ENCODE measurements around the gene NR3C2.
"Not testable (repeated sequence)": the region's sequence is repeated elsewhere in the genome, so short reads cannot be mapped to it uniquely, and the experiment has no call there.

NR3C2 gene

DNA sequence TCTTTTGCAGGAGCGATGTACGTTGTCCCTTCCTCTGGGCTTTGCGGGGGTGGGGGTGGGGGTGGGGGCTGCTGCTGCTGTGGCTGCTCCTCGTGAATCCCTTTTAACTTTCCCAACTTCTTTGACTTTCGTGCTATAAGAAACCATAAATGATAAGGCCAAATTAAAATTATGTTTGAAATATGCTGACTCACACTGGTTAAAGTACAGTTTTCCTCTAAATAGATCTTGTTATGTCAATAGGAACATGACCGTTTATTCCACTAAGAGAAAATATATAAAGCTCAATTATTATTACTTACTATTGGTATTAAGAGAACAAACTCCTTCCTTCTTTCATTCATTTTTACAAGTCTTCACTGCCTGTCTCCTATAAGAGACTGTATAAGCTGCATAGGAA is 287.4 kb downstream of the NR3C2 start:
- no peak for DNase-seq

DNA sequence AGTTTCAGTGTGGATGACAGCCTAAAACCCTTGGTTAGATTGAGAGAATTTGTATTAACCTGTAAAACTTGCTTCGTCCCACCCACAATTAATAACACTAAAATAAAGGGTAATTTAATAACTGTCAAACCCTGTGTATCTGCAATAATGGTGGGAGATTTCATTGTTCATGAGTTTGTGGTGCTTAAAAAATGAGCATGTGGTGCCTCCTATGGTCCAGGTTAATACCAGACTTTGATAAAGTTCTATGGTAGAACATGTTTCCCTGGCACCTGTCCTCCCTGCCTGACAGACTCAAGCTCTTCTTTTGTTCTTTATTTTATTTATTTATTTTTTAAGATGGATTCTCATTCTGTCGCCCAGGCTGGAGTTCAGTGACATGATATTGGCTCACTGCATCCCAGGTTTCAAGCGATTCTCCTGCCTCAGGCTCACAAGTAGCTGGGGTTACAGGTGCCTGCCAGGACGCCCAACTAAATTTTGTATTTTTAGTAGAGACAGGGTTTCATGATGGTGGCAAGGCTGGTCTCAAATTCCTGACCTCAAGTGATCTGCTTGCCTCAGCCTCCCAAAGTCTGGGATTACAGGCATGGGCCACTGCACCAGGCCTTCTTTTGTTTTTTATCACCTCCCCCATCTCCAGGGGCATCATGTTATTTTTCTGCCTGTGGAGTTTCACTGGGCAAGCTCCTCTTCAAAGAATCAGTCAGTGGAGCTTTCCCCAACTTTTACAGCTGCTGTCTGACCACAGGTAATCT is 289.2 kb downstream of the NR3C2 start:
- no peak for DNase-seq

DNA sequence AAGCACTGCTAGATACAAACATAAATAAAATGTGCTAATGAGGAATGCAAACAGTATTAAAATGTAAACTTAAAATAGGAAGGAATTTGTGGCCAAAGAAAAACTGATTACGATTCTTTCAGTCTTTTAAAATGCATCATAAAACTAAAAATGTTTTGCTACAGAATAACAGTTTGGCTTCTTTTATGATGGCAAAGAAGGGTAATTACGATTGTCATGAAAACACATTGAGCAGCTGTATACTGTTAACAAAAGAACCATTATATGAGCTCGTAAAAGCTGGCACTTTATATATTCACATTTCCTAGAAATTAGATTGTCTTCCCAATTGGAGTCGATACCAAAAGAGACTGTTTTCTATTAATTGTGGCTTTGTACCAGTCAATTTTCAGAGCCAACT is 290.4 kb downstream of the NR3C2 start:
- DNase-seq: no peak

DNA sequence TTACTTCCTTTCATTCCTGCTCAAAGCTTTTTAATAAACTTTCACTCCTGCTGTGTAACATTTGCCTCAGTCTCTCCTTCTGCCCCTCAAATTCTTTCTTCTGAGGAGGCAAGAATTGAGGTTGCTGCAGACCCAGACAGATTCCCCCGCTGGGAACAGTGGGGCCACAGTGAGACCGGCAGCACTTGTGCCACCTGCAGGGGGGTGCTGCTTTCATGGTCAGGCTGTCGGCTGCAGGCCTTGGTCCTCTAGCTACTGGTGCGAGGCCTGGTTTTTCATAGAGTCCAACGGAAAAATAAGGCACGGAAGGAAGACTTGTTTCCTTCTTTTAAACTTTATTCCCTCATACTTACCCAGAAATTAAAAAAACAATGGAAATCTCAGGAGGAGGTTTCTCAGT is 296.7 kb downstream of the NR3C2 start:
- no peak for DNase-seq

DNA sequence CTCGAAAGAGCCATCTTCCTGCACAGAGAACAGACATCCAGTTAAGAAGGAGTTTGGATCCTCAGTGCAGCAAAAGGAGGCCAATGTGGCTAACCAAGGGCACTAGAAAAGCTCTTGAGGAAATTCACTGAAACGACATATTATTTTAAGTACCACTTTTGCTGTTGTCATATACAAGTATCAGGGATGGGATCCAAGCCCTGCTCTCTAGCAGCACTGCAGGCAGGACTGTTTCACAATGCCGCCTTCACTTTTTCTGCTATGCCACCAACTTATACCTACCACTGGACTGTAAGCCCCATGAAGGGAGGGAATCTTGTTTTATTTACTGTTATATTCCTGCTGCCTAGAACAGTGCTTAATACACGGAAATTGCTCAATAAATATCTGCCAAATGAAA is 299.0 kb downstream of the NR3C2 start:
- no peak for DNase-seq

DNA sequence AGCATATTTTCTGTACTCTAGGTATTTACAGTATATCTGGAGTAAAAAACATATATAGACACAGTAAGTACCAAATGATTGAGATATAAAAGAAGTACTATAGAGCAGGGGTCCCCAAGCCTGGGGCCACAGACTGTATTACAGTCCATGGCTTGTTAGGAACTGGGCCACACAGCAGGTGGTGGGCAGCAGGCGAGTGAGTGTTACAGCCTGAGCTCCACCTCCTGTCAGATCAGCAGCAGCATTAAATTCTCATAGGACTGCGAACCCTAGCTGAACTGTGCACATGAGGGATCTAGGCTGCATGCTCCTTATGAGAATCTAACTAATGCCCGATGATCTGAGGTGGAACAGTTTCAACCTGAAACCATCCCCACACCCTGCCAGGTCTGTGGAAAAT is 300.7 kb downstream of the NR3C2 start:
- DNase-seq: no peak

DNA sequence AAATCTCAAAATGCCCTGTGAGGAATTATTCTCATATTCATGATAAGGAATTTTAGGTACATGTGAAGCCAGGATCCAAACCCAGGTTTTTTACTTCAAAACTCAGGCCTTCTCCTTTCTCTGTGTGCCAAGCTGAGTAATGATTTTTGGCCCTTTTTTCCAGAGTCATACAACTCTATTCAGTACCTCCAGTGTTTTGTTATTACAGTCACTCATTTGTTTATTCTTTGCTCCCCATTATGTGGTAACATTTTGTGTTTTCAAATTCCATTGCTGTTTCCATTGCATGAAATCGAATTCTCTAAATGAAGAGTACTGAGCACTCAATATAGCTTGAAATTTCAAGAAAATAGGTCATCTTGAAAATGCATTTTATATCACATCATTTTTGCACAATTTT is 315.4 kb downstream of the NR3C2 start:
- DNase-seq: no peak

DNA sequence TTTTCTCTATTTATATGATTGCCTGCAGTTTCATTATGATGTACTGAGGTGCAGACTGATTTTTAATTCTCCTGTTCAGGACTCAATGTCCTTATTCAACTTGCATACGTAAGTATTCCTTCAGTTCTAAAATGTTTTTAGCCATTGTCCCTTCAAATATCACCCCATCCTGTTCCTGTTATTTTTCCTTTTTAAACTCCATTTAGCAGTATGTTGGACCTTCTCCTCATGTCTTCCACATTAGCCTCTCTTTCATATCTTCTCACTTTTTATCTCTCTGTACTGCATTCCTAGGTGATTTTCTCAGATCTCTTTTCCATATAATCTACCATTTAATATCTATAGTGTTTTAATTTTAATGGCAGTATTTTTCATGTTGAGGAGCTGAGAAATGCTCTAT is 317.7 kb downstream of the NR3C2 start:
- DNase-seq: no peak

DNA sequence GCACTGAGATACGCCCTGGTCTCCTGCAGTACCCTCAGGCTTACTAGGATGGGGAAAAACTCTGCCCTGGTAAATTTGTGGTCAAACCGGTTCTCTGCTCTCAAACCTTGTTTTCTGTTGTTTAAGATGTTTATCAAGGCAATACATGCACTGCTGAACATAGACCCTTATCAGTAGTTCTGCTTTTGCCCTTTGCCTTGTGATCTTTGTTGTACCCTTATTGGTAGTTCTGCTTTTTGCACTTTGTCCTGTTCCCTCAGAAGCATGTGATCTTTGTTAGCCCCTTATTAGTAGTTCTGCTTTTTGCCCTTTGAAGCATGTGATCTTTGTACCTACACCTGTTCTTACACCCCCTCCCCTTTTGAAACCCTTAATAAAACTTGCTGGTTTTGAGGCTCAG is 319.1 kb downstream of the NR3C2 start:
- not testable (repeated sequence) for DNase-seq

DNA sequence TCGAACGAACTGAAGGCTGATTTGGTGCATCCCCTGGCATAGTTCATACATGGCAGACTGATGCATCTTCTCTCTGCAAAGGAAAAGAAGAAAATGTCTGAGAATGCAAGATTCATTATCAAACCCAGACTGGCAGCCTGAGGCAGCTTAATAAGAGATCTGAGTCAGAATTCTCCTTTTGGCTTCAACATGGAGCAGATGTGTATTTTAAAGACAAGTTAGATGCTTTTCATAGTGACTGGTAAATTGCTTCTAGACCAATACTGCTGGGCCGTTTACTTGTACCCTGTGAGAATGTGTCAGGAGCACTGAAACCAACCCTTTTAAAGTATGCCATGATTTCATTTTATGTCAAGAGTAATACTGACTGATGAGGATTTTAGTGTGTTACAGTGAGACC is 322.0 kb downstream of the NR3C2 start:
- DNase-seq: no peak

DNA sequence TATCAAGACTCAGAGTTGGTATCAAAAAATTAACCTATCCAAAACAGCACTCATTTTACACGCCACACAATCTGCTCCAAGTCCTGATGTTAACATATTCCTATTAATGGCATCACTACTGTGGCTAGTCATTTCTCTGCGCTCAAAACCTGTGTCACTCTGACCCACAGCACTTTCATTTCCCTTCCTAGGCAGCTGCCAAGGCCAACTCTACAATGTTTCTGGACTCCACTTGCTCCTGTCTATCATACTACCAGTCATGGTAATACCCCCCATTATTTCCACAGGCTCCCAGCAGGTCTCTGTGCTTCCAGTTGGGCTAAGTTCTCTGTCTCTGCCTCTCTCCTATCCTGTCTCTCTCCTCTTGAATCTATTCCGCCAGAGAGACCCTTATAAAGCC is 323.6 kb downstream of the NR3C2 start:
- DNase-seq: no peak

DNA sequence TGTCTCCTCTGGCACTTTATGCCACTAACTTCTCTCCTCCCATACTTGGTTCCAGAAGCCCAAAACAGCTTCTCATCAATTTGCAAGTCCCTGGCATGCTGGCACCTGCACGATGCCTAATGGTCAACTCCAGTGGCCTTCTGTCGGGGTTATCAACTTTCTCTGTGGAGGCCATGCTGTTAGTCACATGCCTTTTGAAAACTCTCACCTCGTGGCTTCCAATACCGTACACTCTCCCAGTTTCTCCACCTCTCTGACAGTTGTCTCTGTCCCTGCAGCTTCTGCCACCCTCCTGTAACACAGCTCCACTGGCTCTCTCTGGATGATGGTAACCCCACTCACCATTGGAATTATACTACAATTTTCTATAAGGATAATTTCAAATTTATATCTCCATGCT is 324.0 kb downstream of the NR3C2 start:
- no peak for DNase-seq

DNA sequence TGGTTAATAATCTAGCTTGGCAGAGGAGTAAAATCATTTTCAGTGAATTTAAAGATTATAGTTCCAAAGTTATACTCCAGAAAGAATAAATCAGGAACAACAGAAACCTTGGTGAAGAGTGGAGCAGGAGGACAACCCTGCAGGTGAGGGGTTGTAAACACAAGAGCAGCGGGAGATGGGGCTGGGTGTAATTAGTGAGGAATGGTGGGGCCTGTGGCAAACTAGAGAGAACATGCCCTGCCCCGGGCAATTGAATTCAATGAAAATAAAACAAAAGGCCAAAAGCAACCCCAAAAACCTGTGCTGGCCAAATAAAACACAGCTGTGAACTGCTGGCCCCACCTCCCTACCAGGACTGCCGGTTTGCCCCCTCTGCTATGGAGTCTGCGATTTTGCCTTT is 325.2 kb downstream of the NR3C2 start:
- no peak for DNase-seq

DNA sequence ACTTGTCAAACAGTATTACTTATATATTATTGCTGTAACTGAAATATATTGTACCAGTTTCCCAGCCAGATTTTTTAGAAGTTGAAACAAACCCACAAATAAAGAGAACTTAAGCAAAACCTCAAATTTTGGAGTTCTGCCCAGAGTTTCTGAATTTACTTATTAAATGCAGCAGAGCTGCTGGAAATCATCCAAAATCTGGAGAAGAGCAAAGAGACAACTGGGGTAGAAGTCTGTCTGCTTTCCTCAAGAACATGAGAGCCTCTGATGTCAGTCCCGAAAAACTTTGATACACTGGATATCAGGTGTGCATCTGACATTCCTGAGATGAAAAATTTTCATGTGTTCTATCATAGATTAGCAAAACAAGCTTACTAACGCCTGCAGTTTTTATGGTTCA is 325.9 kb downstream of the NR3C2 start:
- no peak for DNase-seq

DNA sequence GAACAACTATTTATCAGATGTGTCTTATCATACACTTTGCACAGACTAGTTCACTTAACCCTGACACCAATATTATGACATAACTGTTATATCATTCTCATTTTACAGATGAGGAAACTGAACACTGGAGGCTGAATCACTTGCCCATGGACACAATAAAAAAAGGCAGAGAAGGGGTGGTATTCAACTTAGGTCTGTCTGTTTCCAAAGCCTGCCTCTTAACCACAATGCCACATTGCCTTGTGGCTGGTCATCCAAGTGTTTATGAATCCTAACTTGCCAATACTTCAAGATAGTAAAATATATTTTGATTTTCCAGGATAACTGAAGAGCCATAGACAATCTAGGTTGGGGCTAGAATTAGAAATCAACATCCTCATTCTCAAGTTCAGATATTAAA is 327.8 kb downstream of the NR3C2 start:
- DNase-seq: no peak

DNA sequence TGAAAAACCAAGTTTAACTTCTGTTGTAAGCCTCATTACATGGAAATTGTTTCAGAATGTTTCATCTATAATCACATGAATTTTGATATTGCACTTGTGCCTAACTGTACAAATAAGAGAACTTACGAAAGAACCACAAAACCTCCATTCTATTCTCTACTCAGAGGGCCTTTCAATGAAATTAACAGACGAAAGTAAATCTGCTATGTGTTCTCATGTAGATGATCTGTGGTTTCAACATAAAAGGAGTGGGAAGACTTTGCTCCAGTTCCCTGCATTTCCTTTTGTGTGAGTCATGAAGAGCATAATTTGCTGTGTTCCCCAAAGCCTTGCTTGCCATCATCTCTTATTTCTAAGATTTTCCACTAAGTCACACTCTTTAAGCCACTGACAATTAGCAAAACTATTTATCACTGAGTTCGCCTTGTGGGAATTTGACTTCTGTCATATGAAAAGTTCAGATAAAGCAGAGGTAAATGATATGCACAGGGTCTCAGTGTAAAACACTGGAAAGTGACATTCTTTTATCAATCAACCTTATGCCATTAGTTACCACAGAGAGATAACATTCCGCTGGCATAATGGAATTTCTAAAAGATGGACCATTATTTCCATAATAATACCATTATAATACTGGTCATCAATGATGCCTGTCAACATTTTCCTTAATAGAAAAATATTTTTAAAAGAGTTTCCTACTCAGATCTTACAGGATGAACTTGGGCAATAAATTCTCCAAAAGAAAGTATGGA is 329.8 kb downstream of the NR3C2 start:
- no peak for DNase-seq

DNA sequence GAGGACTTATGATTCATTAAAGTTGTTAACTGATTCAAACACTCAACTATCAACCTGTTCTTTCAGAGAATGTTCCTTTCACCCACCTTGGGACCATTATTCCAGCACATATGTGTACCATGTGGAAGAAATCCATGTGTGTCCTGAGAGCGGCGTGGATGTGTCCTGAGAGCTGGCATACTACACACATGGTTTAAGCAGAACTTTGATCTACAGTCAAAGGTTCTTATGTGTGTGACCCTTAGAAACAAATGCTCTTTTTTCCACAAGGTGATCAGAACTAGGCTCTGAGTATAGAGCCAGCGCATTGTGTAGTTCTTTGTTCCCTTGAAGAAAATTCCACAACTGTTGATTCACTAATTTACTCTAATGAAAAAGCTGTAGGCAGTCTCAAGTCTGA is 332.0 kb downstream of the NR3C2 start:
- DNase-seq: no peak

DNA sequence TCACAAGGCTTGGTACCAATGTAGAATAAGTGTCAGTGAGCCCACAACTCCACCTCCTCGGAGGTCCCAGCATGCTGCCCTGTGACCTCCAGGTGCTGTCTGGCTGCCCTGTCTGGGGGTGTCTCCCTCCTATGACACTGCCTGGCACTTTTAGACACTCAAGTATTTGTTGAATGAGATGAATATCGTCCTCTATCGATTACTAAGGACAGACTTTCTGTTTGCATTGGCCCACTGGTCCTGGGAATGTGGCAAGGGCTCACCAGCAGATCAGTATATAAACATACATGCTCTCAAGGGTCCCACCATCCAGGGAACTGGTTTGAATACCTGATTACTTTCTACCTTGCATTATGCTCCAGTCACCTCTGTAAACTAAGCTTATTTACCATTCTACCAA is 333.0 kb downstream of the NR3C2 start:
- no peak for DNase-seq

DNA sequence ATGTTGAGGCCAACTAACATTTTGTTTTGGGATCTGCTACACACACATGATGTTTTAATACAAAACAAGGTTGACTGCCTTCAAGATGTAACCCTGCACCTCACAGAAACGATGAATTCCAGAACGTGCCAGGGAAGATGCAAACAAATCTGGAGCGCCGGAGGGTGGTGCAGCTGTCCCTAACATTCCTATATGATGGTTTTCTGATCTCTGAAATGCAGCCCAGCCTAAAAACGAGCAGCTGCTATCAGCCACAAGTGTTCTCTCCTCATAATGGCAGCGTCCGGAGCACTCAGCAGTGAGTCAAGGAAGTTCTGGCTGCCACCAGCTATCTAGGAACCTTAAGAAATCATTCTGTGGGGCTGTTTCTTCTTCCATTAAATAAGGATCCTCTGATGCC is 333.4 kb downstream of the NR3C2 start:
- no peak for DNase-seq

DNA sequence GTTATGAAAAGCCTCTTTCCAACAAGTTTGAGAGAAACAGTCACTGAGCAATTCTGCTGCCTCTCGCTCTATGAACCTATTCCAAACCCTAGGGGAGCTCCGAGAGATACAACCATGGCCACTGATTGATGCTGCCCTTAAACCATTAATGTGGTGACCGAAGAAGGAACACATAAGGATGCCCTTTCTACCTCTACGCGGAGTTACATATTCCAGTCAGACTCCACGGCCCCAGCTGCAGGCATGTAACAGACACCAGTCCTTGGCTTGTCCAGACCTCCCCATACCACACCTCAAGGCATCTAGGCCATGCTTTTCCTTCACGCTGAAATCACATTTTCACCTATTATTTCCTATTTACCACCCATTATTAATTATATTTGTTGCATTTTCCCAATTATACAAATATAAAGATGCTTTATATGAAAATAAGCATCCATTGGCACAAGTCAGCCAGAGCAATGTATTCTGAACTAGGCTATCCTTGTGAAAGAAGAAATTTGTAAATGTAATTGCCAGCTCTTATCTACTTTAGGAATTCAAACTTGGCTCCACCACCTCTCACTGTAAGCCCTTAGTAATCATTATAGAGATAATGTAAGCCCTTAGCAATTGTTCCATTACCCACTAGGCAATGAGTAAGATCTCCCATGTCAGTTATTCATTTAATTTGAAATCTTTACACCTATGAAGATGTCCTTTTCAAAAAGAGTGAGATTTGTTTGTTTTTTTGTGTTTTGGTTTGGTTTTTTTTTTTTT is 338.4 kb downstream of the NR3C2 start:
- DNase-seq: no peak

DNA sequence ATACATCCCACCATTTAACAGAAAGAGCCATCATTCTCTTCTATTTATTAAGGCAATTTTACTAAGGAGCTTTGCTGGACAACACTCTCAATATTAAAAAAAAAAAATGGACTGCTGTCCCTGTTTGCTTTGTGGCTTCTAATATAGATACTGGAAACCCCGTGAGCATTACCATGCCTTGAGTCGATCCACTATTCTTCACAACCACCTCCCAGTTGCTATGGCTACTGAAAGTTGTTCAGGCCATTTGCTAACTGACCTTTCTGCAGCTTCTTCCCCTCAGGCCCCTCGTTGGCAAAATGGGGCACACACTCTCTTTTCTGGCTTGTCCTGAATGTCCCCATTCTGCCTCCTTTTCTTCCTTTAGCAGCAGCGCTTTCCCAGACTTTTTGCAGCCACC is 340.4 kb downstream of the NR3C2 start:
- no peak for DNase-seq

DNA sequence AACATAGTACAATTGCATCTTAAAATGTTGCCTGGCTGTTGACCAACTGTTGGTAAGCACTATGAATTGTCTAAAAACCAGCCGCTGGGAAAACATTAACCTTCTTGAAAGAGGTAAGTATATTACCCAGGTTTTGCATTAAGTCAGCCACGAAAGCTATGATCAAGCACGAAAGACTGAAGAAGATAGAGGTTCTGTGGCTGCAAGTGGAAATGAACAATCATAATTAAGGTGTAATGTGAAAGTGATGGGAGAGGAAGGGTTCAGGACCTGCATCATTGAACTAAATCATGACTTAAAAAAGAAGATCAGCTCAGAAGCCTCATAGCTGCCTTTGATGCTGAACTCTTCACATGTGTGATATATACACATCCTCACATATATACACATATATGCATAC is 341.0 kb downstream of the NR3C2 start:
- DNase-seq: no peak

DNA sequence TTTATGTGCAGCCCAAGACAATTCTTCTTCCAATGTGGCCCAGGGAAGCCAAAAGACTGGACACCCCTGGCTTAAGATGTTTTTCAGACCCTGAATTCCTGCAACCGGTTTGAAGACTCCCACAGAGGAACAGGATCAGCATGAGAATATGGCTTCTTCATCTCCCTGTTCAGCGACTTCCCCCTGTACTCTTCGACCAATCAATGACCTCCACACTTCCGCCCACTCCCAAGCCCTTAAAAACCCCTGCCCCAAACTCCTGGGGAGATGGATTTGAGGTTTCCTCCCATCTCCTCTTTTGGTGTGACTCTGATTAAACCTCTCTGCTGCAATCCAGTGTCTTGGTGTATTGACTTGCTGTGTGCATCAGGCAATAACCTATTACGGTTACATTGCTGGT is 344.4 kb downstream of the NR3C2 start:
- DNase-seq: no peak

DNA sequence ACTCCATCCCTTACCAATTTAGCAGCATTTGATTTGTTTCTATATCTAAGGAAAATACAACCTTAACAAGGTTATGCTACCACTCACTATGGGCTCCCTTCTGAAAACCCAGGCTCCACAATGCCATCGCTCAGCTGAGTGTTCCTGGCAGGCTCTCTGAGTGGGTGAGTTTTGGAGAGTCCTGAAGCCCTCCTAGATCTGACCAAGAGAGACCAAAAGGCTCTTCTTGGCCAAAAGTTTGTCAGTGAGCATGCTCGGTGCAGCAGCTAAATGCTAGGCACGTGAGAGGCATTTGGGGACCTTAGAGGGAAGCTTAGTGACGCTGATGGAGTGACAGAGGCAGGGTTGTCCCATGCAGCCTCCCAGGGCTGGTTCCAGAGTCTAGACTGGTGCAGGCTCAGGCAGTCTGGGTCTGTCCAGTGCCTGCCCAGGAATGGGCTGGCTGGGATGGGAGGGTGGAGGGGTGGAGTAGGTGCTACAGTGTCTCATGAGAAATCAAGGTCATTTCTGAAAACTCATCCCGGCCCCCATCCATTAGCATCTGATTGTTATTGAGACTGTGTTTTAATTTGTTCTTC is 346.8 kb downstream of the NR3C2 start:
- no peak for DNase-seq
